IPS-20b (cell line): ENCODE data around the gene DOCK2.
"Not testable (repeated sequence)": the region's sequence is repeated elsewhere in the genome, so short reads cannot be mapped to it uniquely, and the experiment has no call there.

Source experiments
- H3K27ac ChIP-seq: one replicate; pipeline ENCODE4 v1.5.1; 2013; ENCODE audit warnings: low read length
- H3K27me3 ChIP-seq: 2 replicates; pipeline ENCODE4 v1.6.1; 2013; ENCODE audit warnings: mild to moderate bottlenecking, low read length, inconsistent platforms; ENCODE audit not compliant: insufficient read depth
- H3K36me3 ChIP-seq: 2 replicates; pipeline ENCODE4 v1.6.1; 2013; ENCODE audit warnings: low read depth, mild to moderate bottlenecking, inconsistent platforms, low read length, moderate library complexity; ENCODE audit not compliant: insufficient read depth
- H3K4me1 ChIP-seq: 2 replicates; pipeline ENCODE4 v1.6.1; 2013; ENCODE audit warnings: mild to moderate bottlenecking, control low read depth, inconsistent platforms, low read length, moderate library complexity; ENCODE audit not compliant: insufficient read depth
- H3K4me3 ChIP-seq: 2 replicates; pipeline ENCODE4 v1.5.1; 2013; ENCODE audit warnings: mild to moderate bottlenecking, low read length, inconsistent platforms
- H3K9ac ChIP-seq: 2 replicates; pipeline ENCODE4 v1.6.1; 2013; ENCODE audit warnings: low read depth, mild to moderate bottlenecking, inconsistent platforms, low read length, moderate library complexity
- H3K9me3 ChIP-seq: 2 replicates; pipeline ENCODE4 v1.6.1; 2013; ENCODE audit warnings: mild to moderate bottlenecking, low read depth, low read length, inconsistent platforms; ENCODE audit not compliant: insufficient read depth

The DOCK2 gene

DNA sequence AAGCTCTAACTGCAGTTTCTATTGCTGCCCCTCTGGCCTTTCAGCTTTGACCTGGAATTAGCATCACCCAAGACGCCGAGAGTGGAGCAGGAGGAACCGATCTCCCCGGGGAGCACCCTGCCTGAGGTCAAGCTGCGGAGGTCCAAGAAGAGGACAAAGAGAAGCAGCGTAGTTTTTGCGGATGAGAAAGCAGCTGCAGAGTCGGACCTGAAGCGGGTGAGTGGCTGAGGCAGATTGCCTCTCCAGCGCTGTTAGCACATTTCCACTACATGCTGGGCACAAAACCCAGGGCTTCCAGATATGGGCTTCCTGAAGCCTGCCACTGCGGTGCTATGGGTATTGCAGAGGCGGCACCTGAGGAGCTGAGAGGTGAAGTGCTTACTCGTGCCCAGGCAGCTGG is 441.9 kb downstream of the DOCK2 start:
- Histone ChIP-seq H3K27me3 (no peaks in the 10 kb centered on the region), H3K27ac (no peak overlapping the region), H3K9me3 (no peaks in the 10 kb centered on the region), H3K9ac (no peak overlapping the region), H3K36me3 (no peaks in the 10 kb centered on the region), H3K4me3 (no peak overlapping the region), H3K4me1 (no peaks in the 10 kb centered on the region)

DNA sequence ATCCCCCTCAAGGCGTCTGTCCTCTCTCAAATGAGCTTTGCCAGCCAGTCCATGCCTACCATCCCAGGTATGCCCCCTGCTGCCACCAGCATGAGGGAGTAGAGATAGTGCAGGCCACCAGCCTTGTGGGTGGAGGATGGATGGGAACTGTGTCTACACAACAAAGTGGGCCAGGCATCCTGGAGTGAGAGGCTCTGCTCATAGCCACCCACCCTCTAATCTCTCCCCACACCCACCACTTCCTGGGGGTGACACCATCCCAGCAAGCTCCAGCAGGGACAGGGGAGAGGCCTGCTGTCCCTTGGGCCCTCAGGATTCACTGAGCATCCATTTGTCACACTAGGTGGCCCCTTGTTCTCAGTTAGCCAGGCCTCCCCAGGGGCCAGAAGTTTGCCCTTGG is 443.1 kb downstream of the DOCK2 start:
- no peak overlapping the region for H3K4me3 ChIP-seq
- no peaks in the 10 kb centered on the region for H3K9me3 ChIP-seq
- H3K4me1 ChIP-seq = no peaks in the 10 kb centered on the region
- H3K36me3 ChIP-seq = no peaks in the 10 kb centered on the region
- H3K27me3 ChIP-seq = no peaks in the 10 kb centered on the region
- no peak overlapping the region for H3K9ac ChIP-seq
- H3K27ac ChIP-seq = no peak overlapping the region

DNA sequence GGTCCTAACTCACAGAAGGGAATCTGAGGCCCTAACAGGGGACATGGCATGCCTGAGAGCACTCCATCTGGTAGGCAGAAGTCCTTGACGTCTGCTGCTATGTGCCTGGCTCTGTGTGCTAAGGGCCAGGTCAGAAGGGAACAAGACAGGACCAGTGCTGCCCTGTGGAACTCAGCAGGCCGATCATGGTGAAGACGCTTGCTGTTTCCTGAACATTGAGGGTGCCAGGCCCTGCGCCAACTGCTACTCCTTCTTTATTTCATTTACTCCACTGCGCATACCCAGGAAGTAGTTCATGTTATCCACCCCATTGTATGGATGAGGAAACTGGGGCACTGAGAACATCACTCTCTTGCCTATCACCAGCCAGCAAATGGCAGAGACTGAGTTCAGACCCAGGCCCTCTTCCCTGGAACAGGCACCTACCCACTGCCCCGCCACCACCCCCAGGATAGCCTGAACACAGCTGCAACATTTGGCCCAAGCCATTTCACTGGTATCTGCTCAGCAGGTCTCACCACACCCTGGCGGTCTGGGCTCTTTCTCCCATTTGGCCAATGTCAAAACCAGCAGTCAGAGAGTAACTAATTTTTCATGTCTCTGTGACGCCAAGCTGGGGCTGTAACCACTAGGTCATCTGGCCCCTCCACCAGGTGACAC is 443.8 kb downstream of the DOCK2 start:
- no peak overlapping the region for H3K27ac ChIP-seq

DNA sequence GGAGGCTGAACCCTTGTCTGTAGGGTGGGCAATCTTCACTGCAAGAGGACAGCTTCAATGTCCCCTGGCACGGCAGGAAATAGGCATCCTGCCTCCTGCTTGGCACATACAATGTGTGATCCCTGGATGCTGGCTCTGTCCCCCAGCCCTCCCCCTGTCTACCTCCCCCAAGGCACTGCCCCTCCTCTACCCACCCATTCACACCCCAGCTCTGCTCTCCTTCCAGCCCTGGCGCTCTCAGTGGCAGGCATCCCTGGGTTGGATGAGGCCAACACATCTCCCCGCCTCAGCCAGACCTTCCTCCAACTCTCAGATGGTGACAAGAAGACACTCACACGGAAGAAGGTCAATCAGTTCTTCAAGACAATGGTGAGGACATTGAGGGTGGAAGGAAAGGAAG is 444.5 kb downstream of the DOCK2 start:
- Histone ChIP-seq H3K9me3 (no peaks in the 10 kb centered on the region), H3K4me3 (no peak overlapping the region), H3K36me3 (no peaks in the 10 kb centered on the region), H3K27ac (no peak overlapping the region), H3K4me1 (no peaks in the 10 kb centered on the region), H3K9ac (no peak overlapping the region), H3K27me3 (no peaks in the 10 kb centered on the region)

More for the DNA sequence above, 443.8 kb downstream of the DOCK2 start:
- H3K4me1 ChIP-seq = no peaks in the 10 kb centered on the region
- no peaks in the 10 kb centered on the region for H3K9me3 ChIP-seq
- H3K36me3 ChIP-seq = no peaks in the 10 kb centered on the region
- no peaks in the 10 kb centered on the region for H3K27me3 ChIP-seq
- H3K4me3 ChIP-seq = no peak overlapping the region
- H3K9ac ChIP-seq = no peak overlapping the region

DNA sequence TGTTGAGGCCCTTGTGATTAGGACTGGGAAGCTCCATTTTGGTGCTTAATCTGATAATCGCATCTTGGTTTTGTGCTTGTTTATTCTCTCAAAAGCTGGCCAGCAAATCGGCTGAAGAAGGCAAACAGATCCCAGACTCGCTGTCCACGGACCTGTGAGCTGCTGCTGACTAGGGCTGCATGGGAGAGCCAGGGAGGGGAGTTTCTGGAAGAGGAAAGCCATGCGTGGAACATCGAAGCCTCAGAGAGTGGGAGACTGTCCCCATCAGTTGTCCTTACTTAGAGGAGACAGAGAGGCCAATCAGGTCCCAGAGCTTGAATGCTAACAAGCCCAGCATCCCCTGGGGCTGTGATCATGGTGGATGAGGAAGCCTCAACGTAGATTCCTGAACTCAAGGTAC is 445.6 kb downstream of the DOCK2 start:
- Histone ChIP-seq H3K9ac (no peak overlapping the region), H3K27me3 (no peaks in the 10 kb centered on the region), H3K9me3 (no peaks in the 10 kb centered on the region), H3K4me1 (no peaks in the 10 kb centered on the region), H3K27ac (no peak overlapping the region), H3K36me3 (no peaks in the 10 kb centered on the region), H3K4me3 (no peak overlapping the region)

DNA sequence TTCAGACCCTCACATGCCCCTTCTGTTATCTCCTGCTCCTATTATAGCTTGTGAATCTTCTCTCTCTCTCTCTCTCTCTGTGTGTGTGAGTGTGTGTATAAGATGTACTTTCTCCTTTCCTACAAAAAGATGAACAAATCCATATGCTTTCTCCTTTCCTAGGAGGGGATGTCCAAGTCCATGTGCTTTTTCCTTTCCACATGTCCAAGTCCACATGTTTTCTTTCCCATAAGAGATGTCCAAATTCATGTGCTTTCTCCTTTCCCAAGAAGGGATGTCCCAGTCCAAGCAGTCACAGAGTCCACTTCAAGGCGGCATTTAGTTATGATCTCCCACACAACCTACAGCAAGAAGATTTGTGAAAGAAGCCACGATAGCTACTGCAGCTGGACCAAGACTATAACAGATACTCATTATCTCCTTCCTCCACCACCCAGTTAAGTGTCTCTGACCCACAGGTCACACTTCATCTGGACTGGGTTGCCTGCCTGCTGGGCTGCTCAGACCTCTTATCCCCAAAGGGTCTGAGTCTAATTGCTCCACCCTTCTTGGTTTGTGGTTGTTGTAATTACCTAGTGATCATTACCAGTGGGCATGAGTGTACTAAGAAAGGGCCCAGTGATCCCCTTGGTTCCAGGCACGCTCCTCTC is 450.2 kb downstream of the DOCK2 start:
- Histone ChIP-seq H3K9me3 (no peaks in the 10 kb centered on the region), H3K36me3 (no peaks in the 10 kb centered on the region), H3K4me3 (no peak overlapping the region), H3K4me1 (no peaks in the 10 kb centered on the region), H3K27ac (no peak overlapping the region), H3K9ac (no peak overlapping the region), H3K27me3 (no peaks in the 10 kb centered on the region; the same call in 1 of the 2 replicates)

DNA sequence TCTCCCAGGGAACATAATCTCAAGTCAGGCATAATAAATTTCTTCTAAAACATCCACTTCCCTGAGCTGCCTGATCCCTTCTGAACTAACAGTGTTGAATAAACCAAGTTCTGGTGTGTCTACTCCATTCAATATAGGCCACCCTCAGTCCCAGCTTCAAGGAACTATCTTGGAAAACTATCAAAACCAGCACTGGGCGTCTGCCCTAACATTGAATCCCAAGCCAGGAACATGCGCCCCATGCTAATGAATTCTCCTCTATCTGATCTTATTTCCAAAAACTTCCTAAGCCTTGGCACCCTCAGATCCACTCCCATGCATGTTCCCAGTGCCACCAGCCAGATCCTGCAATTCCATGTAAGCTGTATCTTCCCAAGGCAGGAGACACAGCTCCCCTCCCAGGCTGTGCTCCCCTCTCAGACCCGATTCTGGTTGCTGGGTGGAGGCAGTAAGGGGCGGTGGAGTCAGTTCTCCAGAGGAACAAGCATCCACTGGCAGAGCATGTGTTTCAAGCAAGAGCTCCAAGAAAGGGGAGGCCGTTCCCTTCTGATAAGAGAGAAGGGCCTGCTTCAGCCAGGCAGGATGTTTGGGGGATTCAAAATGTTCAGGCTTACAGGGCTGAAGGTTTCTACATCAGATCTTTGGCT is 455.5 kb downstream of the DOCK2 start:
- no peak overlapping the region for H3K4me3 ChIP-seq
- no peaks in the 10 kb centered on the region for H3K4me1 ChIP-seq
- H3K36me3 ChIP-seq = no peaks in the 10 kb centered on the region
- no peak overlapping the region for H3K9ac ChIP-seq
- H3K27me3 ChIP-seq = no peaks in the 10 kb centered on the region; the same call in 1 of the 2 replicates
- no peak overlapping the region for H3K27ac ChIP-seq
- no peaks in the 10 kb centered on the region for H3K9me3 ChIP-seq

DNA sequence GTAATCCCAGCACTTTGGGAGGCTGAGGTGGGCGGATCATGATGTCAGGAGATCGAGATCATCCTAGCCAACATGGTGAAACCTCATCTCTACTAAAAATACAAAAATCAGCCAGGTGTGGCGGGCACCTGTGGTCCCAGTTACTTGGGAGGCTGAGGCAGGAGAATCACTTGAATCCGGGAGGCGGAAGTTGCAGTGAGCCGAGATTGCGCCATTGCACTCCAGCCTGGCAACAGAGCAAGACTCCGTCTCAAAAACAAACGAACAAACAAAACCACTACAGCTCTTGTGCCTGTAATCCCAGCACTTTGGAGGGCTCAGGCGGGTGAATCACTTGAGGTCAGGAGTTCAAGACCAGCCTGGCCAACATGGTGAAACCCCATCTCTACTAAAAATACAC is 457.3 kb downstream of the DOCK2 start:
- H3K36me3 ChIP-seq, H3K4me1 ChIP-seq, H3K27ac ChIP-seq, H3K4me3 ChIP-seq, H3K9ac ChIP-seq, H3K27me3 ChIP-seq, H3K9me3 ChIP-seq: not testable (repeated sequence)

DNA sequence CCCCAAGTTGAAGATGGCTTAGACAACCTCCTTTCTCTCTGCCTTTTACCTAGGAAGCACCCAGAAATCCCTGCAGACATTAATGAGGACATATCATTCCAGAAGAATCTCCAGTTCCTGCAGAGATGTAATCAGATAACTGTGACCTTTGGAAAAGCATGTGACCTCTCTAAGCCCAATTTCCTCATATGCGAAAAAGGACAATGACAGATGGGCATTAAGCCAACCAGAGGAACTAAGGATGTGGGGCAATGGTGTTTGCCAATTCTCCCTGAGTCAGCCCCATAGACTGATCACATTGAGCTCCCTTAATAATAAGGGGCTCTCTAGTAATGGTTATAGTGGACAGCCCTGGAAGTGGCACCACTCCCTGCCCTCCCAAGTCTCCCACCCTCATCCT is 458.6 kb downstream of the DOCK2 start:
- Histone ChIP-seq H3K27ac (no peak overlapping the region), H3K27me3 (no peaks in the 10 kb centered on the region; the same call in 1 of the 2 replicates)

DNA sequence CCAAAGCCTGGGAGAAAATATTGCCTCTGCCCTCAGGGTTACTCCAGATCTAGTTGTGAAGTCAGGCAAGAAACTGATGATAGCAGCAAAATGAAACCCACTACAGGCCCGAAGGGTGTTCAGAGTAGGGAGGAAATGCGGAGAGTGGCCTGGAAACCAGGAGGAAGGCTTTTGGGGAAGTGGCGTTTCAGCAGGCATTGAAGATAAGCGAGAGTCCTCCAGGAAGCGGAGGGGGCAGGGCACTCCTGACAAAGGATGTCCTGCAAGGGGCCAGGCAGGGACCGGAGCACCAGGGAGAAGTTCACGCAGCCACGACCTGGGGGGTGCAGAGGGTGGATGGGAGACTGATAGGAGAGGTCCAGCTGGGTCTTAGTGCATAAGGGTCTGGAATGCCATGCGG is 460.9 kb downstream of the DOCK2 start:
- no peaks in the 10 kb centered on the region for H3K9me3 ChIP-seq
- H3K9ac ChIP-seq = no peak overlapping the region
- H3K4me1 ChIP-seq = no peaks in the 10 kb centered on the region
- no peaks in the 10 kb centered on the region for H3K27me3 ChIP-seq
- no peak overlapping the region for H3K27ac ChIP-seq
- H3K4me3 ChIP-seq = no peak overlapping the region
- H3K36me3 ChIP-seq = no peaks in the 10 kb centered on the region

More for the DNA sequence above, 458.6 kb downstream of the DOCK2 start:
- Histone ChIP-seq H3K9me3 (no peaks in the 10 kb centered on the region), H3K36me3 (no peaks in the 10 kb centered on the region), H3K4me3 (no peak overlapping the region), H3K4me1 (no peaks in the 10 kb centered on the region), H3K9ac (no peak overlapping the region)

DNA sequence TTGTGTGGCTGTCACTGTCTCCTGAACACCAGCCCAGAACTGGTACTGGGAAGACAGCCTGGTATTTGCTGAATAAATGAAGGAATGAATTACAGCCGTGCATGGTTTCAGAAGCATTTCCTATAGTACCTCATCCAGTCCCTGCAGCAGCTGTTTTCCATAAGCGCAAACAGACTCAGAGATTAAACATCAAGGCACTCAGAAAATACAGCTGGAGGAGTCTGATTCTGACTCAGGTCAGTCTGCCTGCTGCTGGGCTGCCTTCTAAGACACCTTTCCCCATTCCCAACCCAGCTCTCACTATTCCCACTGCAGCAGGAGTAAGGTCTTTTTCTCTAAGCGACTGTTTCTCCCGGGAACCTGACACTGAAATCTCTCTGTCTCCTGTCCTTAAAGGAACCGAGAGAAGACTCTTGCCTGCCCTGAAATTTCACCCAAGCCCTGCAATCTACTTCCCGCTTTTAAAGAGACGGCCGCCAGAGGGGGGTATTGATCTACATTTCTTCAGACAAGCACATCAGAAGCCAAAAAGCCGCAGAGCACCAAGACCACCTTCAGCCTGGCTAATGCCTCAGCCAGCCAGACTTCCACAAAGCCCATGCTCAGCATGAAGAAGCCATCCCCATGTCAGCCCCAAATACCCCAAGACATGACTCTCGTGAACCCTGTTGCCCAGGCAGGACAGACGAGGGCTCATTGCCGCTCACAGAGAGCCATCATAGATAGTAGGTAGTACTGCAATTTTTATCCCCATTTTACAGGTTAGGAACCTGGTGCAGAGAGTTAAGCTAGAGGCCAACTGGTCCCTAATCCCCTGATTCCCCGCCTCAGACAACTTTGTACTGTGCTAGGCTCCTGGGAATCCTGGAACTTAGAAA is 463.2 kb downstream of the DOCK2 start:
- H3K4me1 ChIP-seq = no peaks in the 10 kb centered on the region
- no peaks in the 10 kb centered on the region for H3K27me3 ChIP-seq
- no peak overlapping the region for H3K27ac ChIP-seq
- H3K4me3 ChIP-seq = no peak overlapping the region
- H3K9me3 ChIP-seq = no peaks in the 10 kb centered on the region
- H3K36me3 ChIP-seq = no peaks in the 10 kb centered on the region
- H3K9ac ChIP-seq = no peak overlapping the region
